Measurements from ENCODE around the gene HIP1R. TPM values are rescaled to one million over a fixed set of nuclear protein-coding genes. Genes with fewer than 3 reads are reported as not detected.
"Not testable (repeated sequence)": the region's sequence is repeated elsewhere in the genome, so short reads cannot be mapped to it uniquely, and the experiment has no call there.

Gene HIP1R
- total RNA-seq, 2 donors from 2014 or later, result 61.5 to 67.4 TPM

GRCh38 chr12:122873540-122873939, 38.3 kb downstream of the HIP1R start:
- Mint-ChIP-seq H3K4me1 (peaks cover 58% of the 10 kb centered on the region), H3K27me3 (no peaks in the 10 kb centered on the region), H3K27ac (peak overlapping the region; percentile 98), H3K36me3 (ENCODE audit: low read depth) (peaks cover 4% of the 10 kb centered on the region), H3K4me3 (peak overlapping the region; percentile 63)
- ATAC-seq (no peak), DNase-seq (no peak)
- H3K9me3 ChIP-seq (ENCODE audit: control insufficient read depth, low read length, poor library complexity, severe bottlenecking), result no peaks in the 10 kb centered on the region

- Mint-ChIP-seq H3K36me3 (ENCODE audit: low read depth) (peaks cover 4% of the 10 kb centered on the region), H3K27ac (peak overlapping the region; percentile 98), H3K27me3 (no peaks in the 10 kb centered on the region), H3K4me1 (peaks cover 57% of the 10 kb centered on the region), H3K4me3 (peak overlapping the region; percentile 55)
- DNase-seq (no peak), ATAC-seq (peak; percentile 68)
- no peaks in the 10 kb centered on the region for H3K9me3 ChIP-seq (ENCODE audit: control insufficient read depth, low read length, poor library complexity, severe bottlenecking)
Measured at GRCh38 chr12:122874081-122874480, 38.8 kb downstream of the HIP1R start.

GRCh38 chr12:122875590-122876220, 40.4 kb downstream of the HIP1R start:
- no peak for DNase-seq
- H3K27me3 Mint-ChIP-seq, result no peaks in the 10 kb centered on the region
- H3K36me3 Mint-ChIP-seq (ENCODE audit: low read depth), result peaks cover 4% of the 10 kb centered on the region
- no peak for ATAC-seq
- peak overlapping the region; percentile 73 for H3K4me3 Mint-ChIP-seq
- no peaks in the 10 kb centered on the region for H3K9me3 ChIP-seq (ENCODE audit: control insufficient read depth, low read length, poor library complexity, severe bottlenecking)
- peaks cover 68% of the 10 kb centered on the region for H3K4me1 Mint-ChIP-seq
- H3K27ac Mint-ChIP-seq, result peak overlapping the region; percentile 54

- not testable (repeated sequence) for H3K4me3 Mint-ChIP-seq; ATAC-seq; H3K36me3 Mint-ChIP-seq (ENCODE audit: low read depth); H3K27me3 Mint-ChIP-seq; H3K9me3 ChIP-seq (ENCODE audit: control insufficient read depth, low read length, poor library complexity, severe bottlenecking); DNase-seq
- peaks cover 72% of the 10 kb centered on the region for H3K4me1 Mint-ChIP-seq
- H3K27ac Mint-ChIP-seq, result peak overlapping the region; percentile 54
Measured at GRCh38 chr12:122876281-122876680, 41.0 kb downstream of the HIP1R start.

GRCh38 chr12:122876731-122877130, 41.5 kb downstream of the HIP1R start:
- H3K27me3 Mint-ChIP-seq, result no peaks in the 10 kb centered on the region
- H3K9me3 ChIP-seq (ENCODE audit: control insufficient read depth, low read length, poor library complexity, severe bottlenecking), result no peaks in the 10 kb centered on the region
- peaks cover 3% of the 10 kb centered on the region for H3K36me3 Mint-ChIP-seq (ENCODE audit: low read depth)
- no peak for DNase-seq
- H3K27ac Mint-ChIP-seq, result no peak overlapping the region
- H3K4me1 Mint-ChIP-seq, result peaks cover 72% of the 10 kb centered on the region
- peak overlapping the region; percentile 15 for H3K4me3 Mint-ChIP-seq
- ATAC-seq, result no peak

- no peaks in the 10 kb centered on the region for H3K9me3 ChIP-seq (ENCODE audit: control insufficient read depth, low read length, poor library complexity, severe bottlenecking)
- no peaks in the 10 kb centered on the region for H3K27me3 Mint-ChIP-seq
- DNase-seq, result no peak
- H3K36me3 Mint-ChIP-seq (ENCODE audit: low read depth), result no peaks in the 10 kb centered on the region
- no peak for ATAC-seq
- H3K4me3 Mint-ChIP-seq, result no peak overlapping the region
- H3K27ac Mint-ChIP-seq, result peak overlapping the region; percentile 81
- peaks cover 64% of the 10 kb centered on the region for H3K4me1 Mint-ChIP-seq
Measured at GRCh38 chr12:122878780-122879612, 43.7 kb downstream of the HIP1R start.

- H3K4me1 Mint-ChIP-seq, result peaks cover 63% of the 10 kb centered on the region
- peak overlapping the region; percentile 81 for H3K27ac Mint-ChIP-seq
- H3K36me3 Mint-ChIP-seq (ENCODE audit: low read depth), result no peaks in the 10 kb centered on the region
- ATAC-seq (no peak), DNase-seq (no peak)
- no peak overlapping the region for H3K4me3 Mint-ChIP-seq
- H3K27me3 Mint-ChIP-seq, result no peaks in the 10 kb centered on the region
- no peaks in the 10 kb centered on the region for H3K9me3 ChIP-seq (ENCODE audit: control insufficient read depth, low read length, poor library complexity, severe bottlenecking)
Measured at GRCh38 chr12:122880155-122880667, 45.0 kb downstream of the HIP1R start.

- ATAC-seq, result peak; percentile 54
- peak overlapping the region; percentile 81 for H3K27ac Mint-ChIP-seq
- H3K36me3 Mint-ChIP-seq (ENCODE audit: low read depth), result no peaks in the 10 kb centered on the region
- peak overlapping the region; percentile 47 for H3K4me3 Mint-ChIP-seq
- H3K4me1 Mint-ChIP-seq, result peaks cover 59% of the 10 kb centered on the region
- no peaks in the 10 kb centered on the region for H3K9me3 ChIP-seq (ENCODE audit: control insufficient read depth, low read length, poor library complexity, severe bottlenecking)
- DNase-seq, result no peak
- H3K27me3 Mint-ChIP-seq, result no peaks in the 10 kb centered on the region
Measured at GRCh38 chr12:122880668-122881067, 45.4 kb downstream of the HIP1R start.

- H3K9me3 ChIP-seq (ENCODE audit: control insufficient read depth, low read length, poor library complexity, severe bottlenecking), result no peaks in the 10 kb centered on the region
- ATAC-seq (no peak), DNase-seq (no peak)
- H3K27ac Mint-ChIP-seq, result peak overlapping the region; percentile 91
- no peaks in the 10 kb centered on the region for H3K27me3 Mint-ChIP-seq
- H3K4me1 Mint-ChIP-seq, result peaks cover 55% of the 10 kb centered on the region
- H3K4me3 Mint-ChIP-seq, result peak overlapping the region; percentile 12
- no peaks in the 10 kb centered on the region for H3K36me3 Mint-ChIP-seq (ENCODE audit: low read depth)
Measured at GRCh38 chr12:122882908-122883558, 47.8 kb downstream of the HIP1R start.

GRCh38 chr12:122884091-122884826, 49.0 kb downstream of the HIP1R start:
- H3K9me3 ChIP-seq (ENCODE audit: control insufficient read depth, low read length, poor library complexity, severe bottlenecking), result no peaks in the 10 kb centered on the region
- no peak for DNase-seq
- peaks cover 59% of the 10 kb centered on the region for H3K4me1 Mint-ChIP-seq
- H3K4me3 Mint-ChIP-seq, result no peak overlapping the region
- H3K36me3 Mint-ChIP-seq (ENCODE audit: low read depth), result no peaks in the 10 kb centered on the region
- peak overlapping the region; percentile 91 for H3K27ac Mint-ChIP-seq
- ATAC-seq, result no peak
- no peaks in the 10 kb centered on the region for H3K27me3 Mint-ChIP-seq

GRCh38 chr12:122884860-122885259, 49.6 kb downstream of the HIP1R start:
- DNase-seq (no peak), ATAC-seq (no peak)
- Mint-ChIP-seq H3K4me3 (no peak overlapping the region), H3K4me1 (peaks cover 56% of the 10 kb centered on the region), H3K36me3 (ENCODE audit: low read depth) (no peaks in the 10 kb centered on the region), H3K27me3 (no peaks in the 10 kb centered on the region), H3K27ac (no peak overlapping the region)
- no peaks in the 10 kb centered on the region for H3K9me3 ChIP-seq (ENCODE audit: control insufficient read depth, low read length, poor library complexity, severe bottlenecking)

- H3K27me3 Mint-ChIP-seq, result no peaks in the 10 kb centered on the region
- H3K36me3 Mint-ChIP-seq (ENCODE audit: low read depth), result no peaks in the 10 kb centered on the region
- H3K4me1 Mint-ChIP-seq, result peaks cover 52% of the 10 kb centered on the region
- H3K9me3 ChIP-seq (ENCODE audit: control insufficient read depth, low read length, poor library complexity, severe bottlenecking), result no peaks in the 10 kb centered on the region
- ATAC-seq (no peak), DNase-seq (no peak)
- H3K4me3 Mint-ChIP-seq, result no peak overlapping the region
- peak overlapping the region; percentile 19 for H3K27ac Mint-ChIP-seq
Measured at GRCh38 chr12:122886161-122886560, 50.9 kb downstream of the HIP1R start.
